ENCODE results near the gene EMB. TPM values are rescaled to one million over a fixed set of nuclear protein-coding genes. Genes with fewer than 3 reads are reported as not detected.
"Not testable (repeated sequence)": the region's sequence is repeated elsewhere in the genome, so short reads cannot be mapped to it uniquely, and the experiment has no call there.

EMB gene
- total and polyA plus RNA-seq, 4 donors, result 3.6 to 39.1 (median 6.6) TPM

DNA sequence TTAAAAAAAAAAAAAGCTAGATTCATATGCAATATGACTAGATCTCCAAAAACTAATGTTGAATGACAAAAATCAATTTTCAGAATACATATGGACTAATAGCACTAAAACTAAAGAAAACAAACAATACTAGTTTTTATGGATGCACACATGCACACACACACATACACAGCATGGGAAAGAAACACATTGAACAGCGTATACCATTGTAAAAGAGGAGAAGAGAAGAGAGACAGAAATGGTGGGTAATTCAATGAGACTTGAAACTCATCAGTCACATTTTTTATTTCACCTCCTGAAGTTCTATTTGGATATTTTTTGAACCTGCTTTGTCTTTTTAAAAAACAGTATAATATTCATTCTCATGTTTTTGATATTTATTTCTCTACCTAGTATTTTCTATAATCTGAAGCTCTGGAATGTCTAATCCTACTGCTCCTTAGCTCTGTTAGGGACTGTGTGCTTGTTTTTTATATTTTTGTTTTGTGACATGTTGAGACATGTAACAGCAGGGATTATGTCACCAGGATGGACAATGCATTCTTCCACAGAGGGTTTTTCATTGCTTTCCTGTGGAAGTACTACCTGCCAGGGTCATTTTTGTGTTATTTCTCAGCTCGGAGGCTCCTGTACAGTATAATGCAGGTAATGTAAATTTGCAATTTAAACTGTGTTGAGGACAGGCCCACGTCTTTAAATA lies 17.8 kb downstream of the EMB start:
- H3K27ac ChIP-seq (ENCODE audit: low read depth, low read length), result not testable (repeated sequence)

DNA sequence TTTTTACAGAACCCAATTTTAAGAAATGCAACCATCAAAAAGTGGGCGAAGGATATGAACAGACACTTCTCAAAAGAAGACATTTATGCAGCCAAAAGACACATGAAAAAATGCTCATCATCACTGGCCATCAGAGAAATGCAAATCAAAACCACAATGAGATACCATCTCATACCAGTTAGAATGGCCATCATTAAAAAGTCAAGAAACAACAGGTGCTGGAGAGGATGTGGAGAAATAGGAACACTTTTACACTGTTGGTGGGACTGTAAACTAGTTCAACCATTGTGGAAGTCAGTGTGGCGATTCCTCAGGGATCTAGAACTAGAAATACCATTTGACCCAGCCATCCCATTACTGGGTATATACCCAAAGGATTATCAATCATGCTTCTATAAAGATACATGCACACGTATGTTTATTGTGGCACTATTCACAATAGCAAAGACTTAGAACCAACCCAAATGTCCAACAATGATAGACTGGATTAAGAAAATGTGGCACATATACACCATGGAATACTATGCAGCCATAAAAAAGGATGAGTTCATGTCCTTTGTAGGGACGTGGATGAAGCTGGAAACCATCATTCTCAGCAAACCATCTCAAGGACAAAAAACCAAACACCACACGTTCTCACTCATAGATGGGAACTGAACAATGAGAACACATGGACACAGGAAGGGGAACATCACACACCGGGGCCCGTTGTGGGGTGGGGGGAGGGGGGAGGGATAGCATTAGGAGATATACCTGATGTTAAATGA lies 19.7 kb downstream of the EMB start:
- H3K9me3 ChIP-seq (ENCODE audit: control insufficient read depth, insufficient read depth, low read length); H3K4me3 ChIP-seq (ENCODE audit: low read depth, low read length); DNase-seq (ENCODE audit: low read depth in 4 of 6, low spot score in 6 of 6); H3K36me3 ChIP-seq (ENCODE audit: control insufficient read depth, insufficient read depth, low read length); H3K27ac ChIP-seq (ENCODE audit: low read depth, low read length); H3K4me1 ChIP-seq (ENCODE audit: control insufficient read depth, insufficient read depth, low read length); H3K27me3 ChIP-seq (ENCODE audit: control insufficient read depth, insufficient read depth, low read length): not testable (repeated sequence)
- WGBS (ENCODE audit: insufficient coverage), result no CpG with 5 or more reads among the region's 7 CpGs

More for the DNA sequence above, 17.8 kb downstream of the EMB start:
- H3K9me3 ChIP-seq (ENCODE audit: control insufficient read depth, insufficient read depth, low read length); H3K27me3 ChIP-seq (ENCODE audit: control insufficient read depth, insufficient read depth, low read length); H3K4me1 ChIP-seq (ENCODE audit: control insufficient read depth, insufficient read depth, low read length); H3K4me3 ChIP-seq (ENCODE audit: low read depth, low read length); H3K36me3 ChIP-seq (ENCODE audit: control insufficient read depth, insufficient read depth, low read length); DNase-seq (ENCODE audit: low read depth in 4 of 6, low spot score in 6 of 6): not testable (repeated sequence)
- WGBS (ENCODE audit: insufficient coverage), result no CpG with 5 or more reads among the region's 3 CpGs

DNA sequence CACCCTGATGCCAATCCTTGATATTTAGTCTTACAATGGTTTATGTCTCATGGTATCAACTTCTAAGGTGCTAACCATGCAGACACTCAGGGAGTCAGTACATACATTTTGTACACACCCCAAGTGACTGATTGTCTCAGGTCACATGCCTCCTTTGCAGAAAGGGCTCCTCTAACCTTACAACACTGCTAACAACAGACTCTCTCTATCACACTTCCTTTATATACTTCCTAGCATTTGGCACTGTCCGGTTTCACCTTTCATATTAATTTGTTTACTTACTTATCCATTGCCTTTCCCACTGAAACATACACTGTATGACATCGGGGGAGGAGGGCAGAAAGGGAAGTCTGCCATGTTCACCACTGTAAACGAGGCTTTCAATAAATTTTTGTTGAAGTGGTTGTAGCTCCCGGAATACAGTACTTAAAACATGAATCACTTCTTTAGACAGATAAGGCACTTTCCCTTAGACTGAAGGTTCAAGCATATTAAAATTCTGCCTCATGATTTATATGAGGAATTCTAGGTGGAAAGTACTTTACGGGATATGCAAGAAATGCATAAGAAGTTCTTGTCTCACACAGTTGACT lies 20.6 kb downstream of the EMB start:
- no peaks in the 10 kb centered on the region for H3K4me1 ChIP-seq (ENCODE audit: control insufficient read depth, insufficient read depth, low read length)
- no peak for DNase-seq (ENCODE audit: low read depth in 4 of 6, low spot score in 6 of 6)
- H3K27ac ChIP-seq (ENCODE audit: low read depth, low read length), result no peak overlapping the region
- H3K27me3 ChIP-seq (ENCODE audit: control insufficient read depth, insufficient read depth, low read length), result no peaks in the 10 kb centered on the region
- no peaks in the 10 kb centered on the region for H3K9me3 ChIP-seq (ENCODE audit: control insufficient read depth, insufficient read depth, low read length)
- H3K36me3 ChIP-seq (ENCODE audit: control insufficient read depth, insufficient read depth, low read length), result no peaks in the 10 kb centered on the region
- no peak overlapping the region for H3K4me3 ChIP-seq (ENCODE audit: low read depth, low read length)
- WGBS (ENCODE audit: insufficient coverage), result no CpG with 5 or more reads among the region's 5 CpGs

DNA sequence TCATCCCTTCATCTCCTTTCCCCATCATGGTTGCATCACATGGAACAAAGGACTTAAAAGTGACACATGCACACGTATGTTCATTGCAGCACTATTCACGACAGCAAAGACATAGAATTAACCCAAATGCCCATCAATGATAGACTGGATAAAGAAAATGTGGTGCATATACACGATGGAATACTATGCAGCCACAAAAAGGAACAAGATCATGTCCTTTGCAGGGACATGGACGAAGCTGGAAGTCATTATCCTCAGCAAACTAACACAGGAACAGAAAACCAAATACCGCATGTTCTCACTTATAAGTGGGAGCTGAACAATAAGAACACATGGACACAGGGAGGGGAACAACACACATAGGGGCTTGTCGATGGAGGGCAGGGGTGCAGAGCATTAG lies 21.4 kb downstream of the EMB start:
- H3K4me1 ChIP-seq (ENCODE audit: control insufficient read depth, insufficient read depth, low read length); H3K4me3 ChIP-seq (ENCODE audit: low read depth, low read length); H3K9me3 ChIP-seq (ENCODE audit: control insufficient read depth, insufficient read depth, low read length); DNase-seq (ENCODE audit: low read depth in 4 of 6, low spot score in 6 of 6); H3K27me3 ChIP-seq (ENCODE audit: control insufficient read depth, insufficient read depth, low read length); H3K27ac ChIP-seq (ENCODE audit: low read depth, low read length); H3K36me3 ChIP-seq (ENCODE audit: control insufficient read depth, insufficient read depth, low read length): not testable (repeated sequence)
- no CpG with 5 or more reads among the region's 6 CpGs for WGBS (ENCODE audit: insufficient coverage)

DNA sequence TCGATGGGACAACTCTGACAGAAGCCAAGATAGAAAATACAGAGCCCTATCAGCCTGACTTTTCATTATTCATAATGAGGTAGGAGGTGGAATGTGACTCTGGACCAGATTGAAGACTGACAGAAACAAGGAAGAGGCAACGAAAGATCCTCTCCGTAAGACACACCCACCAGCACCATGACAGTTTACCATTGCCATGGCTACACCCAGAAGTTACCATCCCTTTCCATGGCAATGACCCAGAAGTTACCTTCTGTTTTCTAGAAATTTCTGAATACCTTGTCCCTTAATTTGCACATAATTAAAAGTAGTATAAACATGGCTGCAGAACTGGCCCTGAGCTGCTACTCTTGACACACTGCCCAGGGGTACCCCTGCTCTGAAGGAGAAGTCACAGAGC lies 24.5 kb downstream of the EMB start:
- DNase-seq (ENCODE audit: low read depth in 4 of 6, low spot score in 6 of 6); H3K27me3 ChIP-seq (ENCODE audit: control insufficient read depth, insufficient read depth, low read length); H3K27ac ChIP-seq (ENCODE audit: low read depth, low read length); H3K4me3 ChIP-seq (ENCODE audit: low read depth, low read length); H3K9me3 ChIP-seq (ENCODE audit: control insufficient read depth, insufficient read depth, low read length); H3K4me1 ChIP-seq (ENCODE audit: control insufficient read depth, insufficient read depth, low read length); H3K36me3 ChIP-seq (ENCODE audit: control insufficient read depth, insufficient read depth, low read length): not testable (repeated sequence)
- WGBS (ENCODE audit: insufficient coverage), result no CpG with 5 or more reads among the region's 3 CpGs

DNA sequence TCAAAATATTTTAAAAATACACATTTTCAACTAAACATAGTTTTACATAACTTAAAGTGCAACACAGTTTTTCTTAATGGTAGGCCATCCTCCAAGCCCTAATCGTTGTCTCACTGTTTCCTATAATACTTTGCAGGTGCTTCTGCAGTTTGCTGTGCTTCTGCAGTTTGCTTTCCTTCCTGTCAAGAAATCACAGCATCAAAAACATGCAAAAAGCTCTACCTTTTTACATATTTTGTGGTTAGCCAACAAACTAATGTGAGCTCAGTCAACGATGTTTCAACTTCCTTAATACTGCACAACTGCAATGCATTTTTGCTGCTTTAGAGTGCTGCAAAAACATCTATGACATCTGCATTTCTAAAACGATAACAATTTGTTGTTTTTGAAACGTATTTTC lies 25.2 kb downstream of the EMB start:
- Histone ChIP-seq H3K9me3 (ENCODE audit: control insufficient read depth, insufficient read depth, low read length) (no peaks in the 10 kb centered on the region), H3K27ac (ENCODE audit: low read depth, low read length) (no peak overlapping the region), H3K4me3 (ENCODE audit: low read depth, low read length) (no peak overlapping the region), H3K27me3 (ENCODE audit: control insufficient read depth, insufficient read depth, low read length) (no peaks in the 10 kb centered on the region), H3K4me1 (ENCODE audit: control insufficient read depth, insufficient read depth, low read length) (no peaks in the 10 kb centered on the region), H3K36me3 (ENCODE audit: control insufficient read depth, insufficient read depth, low read length) (no peaks in the 10 kb centered on the region)
- WGBS (ENCODE audit: insufficient coverage), result 90% methylated on average over 2 of the region's 4 CpGs
- no peak for DNase-seq (ENCODE audit: low read depth in 4 of 6, low spot score in 6 of 6)

DNA sequence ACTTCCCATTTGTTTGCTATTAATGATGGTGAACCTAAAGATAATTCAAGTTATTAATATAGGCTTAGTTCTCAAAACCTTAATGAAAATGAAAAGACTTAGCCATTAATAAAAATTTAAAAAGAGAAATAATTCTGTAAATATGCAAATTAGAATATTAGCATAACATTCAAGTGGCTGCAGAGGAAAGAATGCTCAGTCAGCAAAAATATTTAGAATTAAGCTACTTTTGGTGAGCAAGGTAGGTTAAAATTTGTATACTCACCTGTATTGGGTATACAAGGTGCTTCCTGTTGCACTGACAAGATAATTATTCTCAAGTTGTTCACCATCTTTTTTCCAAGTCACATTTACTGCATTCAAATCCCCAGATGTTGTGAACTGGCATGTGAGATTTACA lies 30.2 kb downstream of the EMB start:
- H3K27me3 ChIP-seq (ENCODE audit: control insufficient read depth, insufficient read depth, low read length); H3K36me3 ChIP-seq (ENCODE audit: control insufficient read depth, insufficient read depth, low read length); H3K4me3 ChIP-seq (ENCODE audit: low read depth, low read length); H3K27ac ChIP-seq (ENCODE audit: low read depth, low read length); H3K4me1 ChIP-seq (ENCODE audit: control insufficient read depth, insufficient read depth, low read length); H3K9me3 ChIP-seq (ENCODE audit: control insufficient read depth, insufficient read depth, low read length); DNase-seq (ENCODE audit: low read depth in 4 of 6, low spot score in 6 of 6): not testable (repeated sequence)

DNA sequence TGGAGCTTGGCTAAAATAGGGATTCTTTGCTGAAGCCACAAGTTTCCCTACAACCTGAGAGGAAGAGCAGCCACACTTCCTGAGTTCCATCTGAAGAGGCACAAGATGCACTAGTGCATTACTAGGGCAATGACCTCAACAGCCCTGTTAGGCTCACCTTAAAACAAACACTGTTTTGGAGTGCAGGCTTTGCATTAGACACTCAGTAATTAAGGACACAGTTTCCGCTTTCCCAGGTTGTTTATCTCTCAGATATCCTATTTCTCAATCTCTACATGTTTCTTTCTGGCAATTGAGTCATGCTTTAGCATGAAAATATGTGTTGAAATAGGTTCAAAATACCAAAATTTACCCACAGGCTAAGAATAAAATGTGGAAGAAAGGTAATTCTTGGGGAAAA lies 34.2 kb downstream of the EMB start:
- no peaks in the 10 kb centered on the region for H3K36me3 ChIP-seq (ENCODE audit: control insufficient read depth, insufficient read depth, low read length)
- H3K27ac ChIP-seq (ENCODE audit: low read depth, low read length), result no peak overlapping the region
- no peaks in the 10 kb centered on the region for H3K27me3 ChIP-seq (ENCODE audit: control insufficient read depth, insufficient read depth, low read length)
- no CpG with 5 or more reads among the region's 1 CpG for WGBS (ENCODE audit: insufficient coverage)
- H3K4me3 ChIP-seq (ENCODE audit: low read depth, low read length), result no peak overlapping the region
- no peaks in the 10 kb centered on the region for H3K4me1 ChIP-seq (ENCODE audit: control insufficient read depth, insufficient read depth, low read length)
- H3K9me3 ChIP-seq (ENCODE audit: control insufficient read depth, insufficient read depth, low read length), result no peaks in the 10 kb centered on the region
- DNase-seq (ENCODE audit: low read depth in 4 of 6, low spot score in 6 of 6), result no peak

DNA sequence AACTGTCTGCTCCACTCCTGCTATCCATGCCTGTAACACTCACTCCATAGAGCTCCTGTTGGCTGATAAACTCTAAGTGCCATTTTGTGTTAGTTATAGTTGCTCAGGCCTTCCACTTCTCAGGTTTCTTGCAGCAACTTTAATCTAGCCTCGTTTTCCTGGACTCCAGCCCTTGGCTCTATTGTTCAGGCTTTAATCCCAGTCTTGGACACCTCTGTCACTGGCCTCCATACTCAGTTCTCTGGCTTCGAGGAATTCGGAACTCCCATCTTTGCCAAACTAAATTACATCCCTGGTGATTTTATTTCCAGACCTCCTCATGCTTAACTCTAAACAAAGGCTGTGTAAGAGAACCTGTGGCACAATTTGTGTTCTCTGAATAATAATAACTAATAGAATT lies 39.8 kb downstream of the EMB start:
- no peaks in the 10 kb centered on the region for H3K27me3 ChIP-seq (ENCODE audit: control insufficient read depth, insufficient read depth, low read length)
- 0% methylated on average over 1 of the region's 3 CpGs for whole genome bisulfite sequencing (ENCODE audit: insufficient coverage)
- no peaks in the 10 kb centered on the region for H3K4me1 ChIP-seq (ENCODE audit: control insufficient read depth, insufficient read depth, low read length)
- H3K9me3 ChIP-seq (ENCODE audit: control insufficient read depth, insufficient read depth, low read length), result no peaks in the 10 kb centered on the region
- H3K36me3 ChIP-seq (ENCODE audit: control insufficient read depth, insufficient read depth, low read length), result no peaks in the 10 kb centered on the region
- no peak overlapping the region for H3K4me3 ChIP-seq (ENCODE audit: low read depth, low read length)
- no peak for DNase-seq (ENCODE audit: low read depth in 4 of 6, low spot score in 6 of 6)
- no peak overlapping the region for H3K27ac ChIP-seq (ENCODE audit: low read depth, low read length)

All from spinal cord (tissue), 10 donors.